MCF 10A (cell line): ENCODE measurements around the gene COPS9. TPM values are rescaled to one million over a fixed set of nuclear protein-coding genes. Genes with fewer than 3 reads are reported as not detected.

ENCODE experiments used
- BruUV-seq: library from RNA; stranded (reverse); fragments of 400-500 nt; replicated peaks from 2 replicates; lab custom pipeline; 2021; lab: Mats Ljungman, UMichigan
- CTCF ChIA-PET: fragments of 300-600 bp; sonication (Branson Sonifier 250); formaldehyde crosslinking; extraction: SDS; loops from one replicate; lab custom pipeline; 2021; ENCODE audit warnings: antibody characterized with exemption, inconsistent platforms; lab: Yijun Ruan, JAX
- POLR2A ChIA-PET: fragments of 300-600, 350-650 bp; sonication (Branson Sonifier 250); formaldehyde crosslinking; extraction: SDS; loops from one replicate; lab custom pipeline; 2020; ENCODE audit warnings: antibody characterized with exemption, inconsistent platforms; lab: Yijun Ruan, JAX
- DNase-seq: peaks from one replicate; pipeline ENCODE4 v3.0.0-alpha.2; 2018; ENCODE audit not compliant: unreplicated experiment
- H3K27ac Mint-ChIP-seq: one replicate; pipeline ENCODE4 v1.8.0; 2022; ENCODE audit warnings: mild to moderate bottlenecking, low read depth, mixed read lengths; ENCODE audit not compliant: unreplicated experiment
- H3K27me3 Mint-ChIP-seq: one replicate; pipeline ENCODE4 v1.8.0; 2022; ENCODE audit warnings: mixed read lengths; ENCODE audit not compliant: insufficient read depth, unreplicated experiment
- H3K36me3 Mint-ChIP-seq: one replicate; pipeline ENCODE4 v1.8.0; 2022; ENCODE audit warnings: mild to moderate bottlenecking, moderate library complexity, mixed read lengths; ENCODE audit not compliant: insufficient read depth, unreplicated experiment
- H3K4me1 Mint-ChIP-seq: one replicate; pipeline ENCODE4 v1.8.0; 2022; ENCODE audit warnings: mixed read lengths; ENCODE audit not compliant: insufficient read depth, unreplicated experiment
- H3K4me3 Mint-ChIP-seq: one replicate; pipeline ENCODE4 v1.8.0; 2022; ENCODE audit warnings: mild to moderate bottlenecking, moderate library complexity, mixed read lengths; ENCODE audit not compliant: unreplicated experiment
- H3K9me3 Mint-ChIP-seq: one replicate; pipeline ENCODE4 v1.8.0; 2022; ENCODE audit warnings: mixed read lengths; ENCODE audit not compliant: unreplicated experiment
- CTCF ChIP-seq: fragments of 200-600 bp; IDR thresholded peaks from one replicate; pipeline ENCODE4 v1.8.0; 2022; ENCODE audit warnings: antibody characterized with exemption, mild to moderate bottlenecking; ENCODE audit not compliant: unreplicated experiment
- intact Hi-C: fragments of 100-400 bp; cut with micrococcal nuclease; formaldehyde crosslinking; loops from 2 replicates; pipeline ENCODE4 v1.14.1; 2022
- total RNA-seq: library from RNA; stranded (reverse); gene quantifications from 2 replicates; pipeline ENCODE4 v1.2.3, GENCODE V29; 2022

COPS9 gene
- total RNA-seq, 1 experiment from 2014 or later = 146 TPM

GRCh38 chr2:240170883-240171282 lies 34.8 kb upstream of the COPS9 start:
- DNase-seq = no peak
- intact Hi-C loops = no loop called here
- CTCF ChIA-PET = no interaction called here
- no peaks in the 10 kb centered on the region for H3K9me3 Mint-ChIP-seq
- no peaks in the 10 kb centered on the region for H3K36me3 Mint-ChIP-seq
- H3K4me3 Mint-ChIP-seq = no peak overlapping the region
- H3K27me3 Mint-ChIP-seq = peaks cover 61% of the 10 kb centered on the region
- no peak for TF ChIP-seq CTCF
- no TSS peak for BruUV-seq
- POLR2A ChIA-PET = no interaction called here
- no peaks in the 10 kb centered on the region for H3K4me1 Mint-ChIP-seq
- H3K27ac Mint-ChIP-seq = no peak overlapping the region

- POLR2A ChIA-PET = interaction anchor here (0.6 to 0.7 kb wide), 2 partner anchors 35 to 45 kb away, joined by 3 read pairs; no protein-coding TSS in a partner anchor
- Mint-ChIP-seq H3K36me3 (no peaks in the 10 kb centered on the region), H3K27ac (no peak overlapping the region), H3K27me3 (peaks cover 61% of the 10 kb centered on the region), H3K9me3 (no peaks in the 10 kb centered on the region), H3K4me3 (no peak overlapping the region), H3K4me1 (peaks cover 2% of the 10 kb centered on the region)
- no peak for TF ChIP-seq CTCF
- CTCF ChIA-PET = no interaction called here
- BruUV-seq = no TSS peak
- DNase-seq = no peak
- intact Hi-C loops = no loop called here
Observed at GRCh38 chr2:240170354-240170735, 34.2 kb upstream of the COPS9 start.

- intact Hi-C loops = no loop called here
- TF ChIP-seq CTCF = no peak
- Mint-ChIP-seq H3K27me3 (peaks cover 61% of the 10 kb centered on the region), H3K4me1 (peaks cover 5% of the 10 kb centered on the region), H3K36me3 (no peaks in the 10 kb centered on the region), H3K27ac (no peak overlapping the region), H3K9me3 (no peaks in the 10 kb centered on the region), H3K4me3 (no peak overlapping the region)
- ChIA-PET POLR2A (interaction anchor here (0.6 to 0.7 kb wide), 2 partner anchors 34 to 46 kb away, joined by 3 read pairs; no protein-coding TSS in a partner anchor), CTCF (interaction anchor here (0.5 to 0.6 kb wide), 2 partner anchors 267 to 1444 kb away, joined by 3 read pairs; no protein-coding TSS in a partner anchor)
- DNase-seq = no peak
- BruUV-seq = no TSS peak
Observed at GRCh38 chr2:240169486-240170353, 33.6 kb upstream of the COPS9 start.

- Mint-ChIP-seq H3K36me3 (no peaks in the 10 kb centered on the region), H3K9me3 (no peaks in the 10 kb centered on the region), H3K27ac (no peak overlapping the region), H3K4me3 (no peak overlapping the region), H3K4me1 (peaks cover 5% of the 10 kb centered on the region), H3K27me3 (peaks cover 53% of the 10 kb centered on the region)
- intact Hi-C loops = no loop called here
- no peak for TF ChIP-seq CTCF
- ChIA-PET POLR2A (no interaction called here), CTCF (interaction anchor here (0.5 to 0.6 kb wide), 2 partner anchors 268 to 1445 kb away, joined by 3 read pairs; no protein-coding TSS in a partner anchor)
- DNase-seq = no peak
- BruUV-seq = no TSS peak
Observed at GRCh38 chr2:240168546-240169361, 32.6 kb upstream of the COPS9 start.
